HG03520 (cell line): ENCODE results near the gene RAP1GAP2.
"Not testable (repeated sequence)": the region's sequence is repeated elsewhere in the genome, so short reads cannot be mapped to it uniquely, and the experiment has no call there.

Experiments used
- ATAC-seq: cut with Tn5 transposase; IDR thresholded peaks from one replicate; pipeline ENCODE4 v1.9.1; 2021; ENCODE audit warnings: mild to moderate bottlenecking, moderate library complexity; ENCODE audit not compliant: unreplicated experiment

The RAP1GAP2 gene

DNA sequence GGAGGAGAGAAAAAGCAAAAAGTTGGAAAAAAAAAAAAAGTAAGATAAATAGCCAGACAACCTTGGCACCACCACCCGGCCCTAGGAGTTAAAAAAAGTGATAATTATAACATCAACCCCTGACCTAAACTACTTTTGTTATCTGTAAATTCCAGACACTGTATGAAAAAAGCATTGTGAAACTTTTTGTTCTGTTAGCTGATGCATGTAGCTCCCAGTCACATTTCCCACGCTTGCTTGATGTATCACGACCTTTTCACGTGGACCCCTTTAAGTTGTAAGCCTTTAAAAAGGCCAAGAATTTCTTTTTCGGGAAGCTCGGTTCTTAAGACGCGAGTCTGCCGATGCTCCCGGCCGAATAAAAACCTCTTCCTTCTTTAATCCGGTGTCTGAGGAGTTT, 10.9 kb upstream of the RAP1GAP2 start:
- ATAC-seq: not testable (repeated sequence)

DNA sequence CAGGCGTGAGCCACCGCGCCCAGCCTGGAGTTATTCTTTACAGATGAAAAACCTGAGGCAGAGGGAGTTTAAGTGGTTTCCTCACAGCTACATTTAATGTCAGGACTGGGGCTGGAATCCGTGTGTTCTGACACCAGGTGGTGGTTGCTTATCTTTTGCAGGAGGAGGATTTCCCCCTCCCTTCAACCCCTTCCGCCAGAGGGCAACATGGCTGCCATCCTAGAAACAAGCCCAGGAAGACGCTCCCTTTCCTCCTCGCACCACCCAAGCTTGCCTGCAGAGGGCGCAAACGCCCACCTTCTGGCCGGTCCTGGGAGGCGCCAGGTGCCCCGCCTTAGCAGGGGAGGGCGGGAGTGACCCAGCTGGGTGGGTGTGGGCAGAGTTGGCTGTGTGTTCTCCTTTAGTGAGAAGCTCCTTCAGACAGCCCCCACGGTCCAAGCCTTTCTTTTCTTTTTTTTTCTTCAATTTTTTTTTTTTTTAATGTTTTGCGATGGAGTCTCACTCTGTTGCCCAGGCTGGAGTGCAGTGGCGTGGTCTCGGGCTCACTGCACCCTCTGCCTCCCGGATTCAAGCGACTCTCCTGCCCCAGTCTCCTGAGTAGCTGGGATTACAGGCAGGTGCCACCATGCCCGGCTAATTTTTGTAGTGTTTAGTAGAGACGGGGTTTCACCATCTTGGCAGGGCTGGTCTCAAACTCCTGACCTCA, 9.9 kb upstream of the RAP1GAP2 start:
- peak; percentile 67 for ATAC-seq

DNA sequence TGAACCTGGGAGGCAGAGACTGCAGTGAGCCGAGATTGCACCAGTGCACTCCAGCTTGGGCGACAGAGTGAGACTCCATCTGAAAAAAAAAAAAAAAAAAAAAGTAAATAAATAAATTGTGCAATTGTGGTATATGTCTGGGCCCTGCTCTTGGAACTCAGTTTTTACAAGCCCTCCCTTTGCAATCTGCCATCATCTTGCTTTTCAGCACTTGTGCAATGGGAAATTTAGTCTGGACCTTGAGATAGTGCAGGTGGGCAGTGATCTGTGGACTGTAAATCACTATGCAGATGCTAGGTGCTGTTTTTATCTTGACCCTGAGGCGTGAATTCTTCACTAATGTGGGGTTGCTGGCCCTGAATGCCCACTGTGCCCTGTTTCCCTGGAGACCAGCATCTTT, 6.5 kb upstream of the RAP1GAP2 start:
- no peak for ATAC-seq

- ATAC-seq: no peak
Measured at GRCh38 chr17:2792366-2793169, 3.7 kb upstream of the RAP1GAP2 start.

DNA sequence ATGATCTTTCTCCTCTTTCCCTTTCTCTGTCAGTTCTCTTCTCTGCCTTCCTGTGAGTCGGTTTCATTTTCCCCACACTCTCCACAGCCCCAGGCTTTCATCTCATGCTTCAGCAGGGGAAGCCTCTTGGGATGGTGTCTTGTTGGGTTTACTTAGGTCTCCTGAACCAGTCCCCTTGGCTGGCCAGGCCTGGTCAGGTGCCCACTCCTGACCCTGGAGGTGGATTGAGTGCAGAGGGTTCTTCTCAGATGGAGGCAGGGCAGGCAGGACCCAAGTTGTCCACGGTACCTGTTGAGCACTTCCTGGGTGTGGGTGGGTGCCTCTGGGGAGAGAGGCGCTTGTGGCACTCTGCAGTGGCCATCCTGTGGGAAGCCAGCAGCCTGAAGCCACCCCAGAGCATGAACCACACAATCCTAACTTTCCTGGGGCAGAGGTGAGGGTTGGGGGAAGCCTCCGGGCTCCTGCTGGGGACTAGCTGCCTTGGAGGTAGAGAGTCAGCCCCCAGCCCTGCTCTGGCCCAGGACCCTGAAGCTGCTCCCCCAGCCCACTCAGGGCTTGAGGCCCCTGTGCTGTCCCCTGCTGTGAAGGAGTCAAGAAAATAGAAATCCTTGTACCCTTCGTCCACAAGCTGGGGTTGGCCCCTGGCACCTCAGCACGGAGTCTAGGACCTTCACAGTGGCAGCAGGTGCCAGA, 2.0 kb upstream of the RAP1GAP2 start:
- ATAC-seq: no peak

DNA sequence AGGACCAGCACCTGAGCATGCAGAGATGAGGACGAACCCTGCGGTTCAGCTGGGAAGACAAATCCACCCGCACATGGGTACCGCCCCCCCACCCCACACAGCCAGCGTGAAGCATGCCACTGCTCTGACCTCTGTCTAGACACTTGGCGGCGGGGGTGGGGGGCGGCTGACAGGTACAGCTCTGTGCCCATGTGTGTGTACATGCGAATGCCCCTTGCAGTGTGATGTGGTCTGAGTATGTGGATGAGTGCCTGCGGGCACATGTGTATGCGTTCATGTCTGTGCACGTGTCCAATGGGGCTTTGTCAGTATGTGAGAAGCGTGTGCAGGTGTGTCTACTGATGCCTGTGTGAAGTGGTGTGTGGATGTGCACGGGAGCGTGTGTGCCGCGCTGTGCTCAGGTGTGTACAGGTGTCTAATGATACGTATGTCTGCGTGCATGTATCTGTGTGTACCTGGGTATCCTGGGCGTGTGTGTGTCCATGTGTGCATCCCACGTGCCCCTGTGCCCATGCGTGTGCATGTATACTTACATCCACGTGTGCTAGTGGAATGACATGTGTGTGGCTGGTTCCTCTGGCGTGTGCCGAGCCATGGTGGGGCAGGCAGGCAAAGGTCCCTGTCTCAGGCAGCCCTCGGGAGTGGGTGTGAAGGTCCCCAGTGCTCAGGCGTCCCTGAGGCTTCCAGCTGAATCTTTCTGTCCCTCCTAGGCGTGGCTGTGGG, 636 bp upstream of the RAP1GAP2 start:
- no peak for ATAC-seq

DNA sequence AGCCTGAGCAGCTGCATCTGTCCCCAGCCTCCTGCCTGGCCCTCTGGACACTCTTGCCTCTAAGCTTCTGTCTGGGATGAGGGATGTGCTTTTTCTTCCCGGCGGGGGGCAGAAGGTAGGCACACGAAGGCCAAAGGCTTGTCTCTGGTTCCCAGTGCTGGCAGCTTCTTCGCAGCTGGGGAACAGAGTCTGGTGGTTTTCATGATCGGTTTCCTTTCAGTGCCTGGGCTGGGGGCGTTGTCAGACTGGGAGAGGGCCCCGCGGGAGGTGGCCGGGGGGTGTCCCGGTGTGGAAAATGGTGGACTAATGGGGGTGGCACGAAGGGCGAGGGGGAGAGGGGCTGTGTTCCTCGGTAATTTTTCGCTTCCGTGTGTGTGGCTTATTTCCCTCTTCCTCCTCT, 988 bp downstream of the RAP1GAP2 start:
- ATAC-seq: no peak

GRCh38 chr17:2797637-2798036, 1.4 kb downstream of the RAP1GAP2 start:
- no peak for ATAC-seq

DNA sequence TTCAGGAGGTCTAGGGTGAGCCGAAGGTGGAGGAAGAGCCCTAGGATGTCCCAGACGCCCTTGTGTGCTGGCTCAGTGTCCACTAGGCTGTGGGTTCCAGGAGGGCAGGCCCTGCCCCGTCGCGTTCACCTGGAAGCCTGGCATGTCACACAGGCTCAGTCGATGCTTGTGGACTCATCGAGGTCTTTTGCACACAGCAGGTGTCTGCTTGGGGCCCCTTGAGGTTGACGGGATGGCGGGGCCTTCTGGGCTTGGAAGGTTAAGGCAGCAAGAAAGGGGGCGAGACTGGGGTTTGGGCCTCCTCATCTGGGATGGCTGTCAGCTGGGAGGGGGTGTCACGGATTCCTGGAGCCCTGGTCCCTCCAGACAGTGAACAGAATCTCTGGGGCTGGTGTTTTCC, 1.9 kb downstream of the RAP1GAP2 start:
- no peak for ATAC-seq

- no peak for ATAC-seq
Measured at GRCh38 chr17:2798678-2799077, 2.4 kb downstream of the RAP1GAP2 start.

DNA sequence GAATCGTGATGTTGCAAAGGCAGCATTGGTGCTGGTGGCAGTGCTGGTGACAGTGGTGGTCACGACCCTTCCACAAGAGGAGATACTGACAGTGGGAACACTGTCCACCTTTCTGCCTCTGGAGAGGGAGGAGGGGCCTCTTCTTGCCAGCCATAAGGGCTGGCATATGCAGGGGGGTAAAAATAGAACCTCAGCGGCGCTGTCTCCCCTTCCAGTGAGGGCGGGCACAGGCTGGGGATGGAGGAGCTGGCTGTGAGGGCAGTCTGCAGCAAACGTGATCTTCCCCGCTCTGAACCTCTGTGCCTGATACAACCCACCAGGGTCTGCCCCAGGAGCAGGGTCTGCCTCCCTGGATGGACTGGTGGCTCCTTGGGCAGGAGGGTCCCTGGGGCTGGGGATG, 3.4 kb downstream of the RAP1GAP2 start:
- no peak for ATAC-seq

- no peak for ATAC-seq
Measured at GRCh38 chr17:2800367-2800766, 4.1 kb downstream of the RAP1GAP2 start.

DNA sequence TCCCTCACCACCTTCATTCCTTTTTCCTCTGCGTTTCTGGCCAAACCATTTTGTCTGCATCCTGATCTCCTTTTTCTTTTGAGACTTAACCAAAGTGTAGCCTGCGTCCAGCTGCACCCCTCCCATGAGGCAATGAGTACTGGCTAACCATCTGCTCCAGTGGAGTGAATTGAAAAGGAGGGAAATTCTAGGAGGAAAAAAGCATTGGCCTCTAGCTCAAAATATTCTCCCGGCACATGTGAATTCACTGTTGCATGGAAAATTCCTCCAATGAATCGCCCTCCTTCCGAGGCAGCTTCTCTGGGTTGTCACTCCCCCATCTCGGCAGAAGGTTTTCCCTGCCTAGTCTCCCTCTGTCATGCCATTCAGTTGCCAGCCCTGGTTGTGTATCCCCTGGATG, 5.6 kb downstream of the RAP1GAP2 start:
- ATAC-seq: no peak

DNA sequence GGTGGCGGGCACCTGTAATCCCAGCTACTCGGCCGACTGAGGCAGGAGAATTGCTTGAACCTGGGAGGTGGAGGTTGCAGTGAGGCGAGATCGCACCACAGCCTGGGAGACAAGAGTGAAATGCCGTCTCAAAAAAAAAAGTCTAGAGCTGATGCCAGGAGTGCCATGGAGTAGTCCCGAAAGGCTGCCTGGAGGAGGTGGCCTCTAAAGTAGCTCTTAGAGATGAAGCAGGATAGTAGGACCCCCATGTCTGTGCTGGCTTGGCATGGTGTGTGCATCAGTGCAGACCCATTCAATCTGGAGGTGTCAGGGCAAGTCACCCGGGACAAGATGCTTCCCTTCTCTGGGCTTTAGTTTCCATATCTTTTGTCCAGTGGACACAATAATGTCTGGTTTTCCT, 6.3 kb downstream of the RAP1GAP2 start:
- ATAC-seq: no peak

- no peak for ATAC-seq
Measured at GRCh38 chr17:2803386-2803785, 7.1 kb downstream of the RAP1GAP2 start.

DNA sequence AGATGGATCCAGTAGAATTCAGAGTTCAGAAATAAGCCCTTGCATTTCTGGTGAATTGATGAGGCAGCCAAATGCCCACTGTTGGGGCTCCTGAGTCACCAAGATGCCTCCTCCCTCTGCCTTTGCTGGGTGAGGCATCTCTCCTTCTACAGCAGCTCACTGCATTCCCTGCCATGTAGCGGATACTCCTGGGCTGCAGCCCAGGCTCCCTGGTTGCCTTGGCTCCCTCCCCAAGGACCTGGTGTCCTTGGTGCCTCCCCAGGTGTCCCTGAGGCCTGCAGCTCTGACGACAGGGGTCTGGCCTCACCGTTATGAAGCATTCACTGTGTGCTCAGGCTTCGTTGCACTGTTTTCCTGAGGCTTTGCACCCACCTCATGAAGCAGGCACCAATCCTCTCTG, 7.7 kb downstream of the RAP1GAP2 start:
- ATAC-seq: no peak

GRCh38 chr17:2804912-2805311, 8.7 kb downstream of the RAP1GAP2 start:
- ATAC-seq: no peak

GRCh38 chr17:2805961-2806360, 9.7 kb downstream of the RAP1GAP2 start:
- no peak for ATAC-seq

- ATAC-seq: no peak
Measured at GRCh38 chr17:2808367-2809335, 12.4 kb downstream of the RAP1GAP2 start.

DNA sequence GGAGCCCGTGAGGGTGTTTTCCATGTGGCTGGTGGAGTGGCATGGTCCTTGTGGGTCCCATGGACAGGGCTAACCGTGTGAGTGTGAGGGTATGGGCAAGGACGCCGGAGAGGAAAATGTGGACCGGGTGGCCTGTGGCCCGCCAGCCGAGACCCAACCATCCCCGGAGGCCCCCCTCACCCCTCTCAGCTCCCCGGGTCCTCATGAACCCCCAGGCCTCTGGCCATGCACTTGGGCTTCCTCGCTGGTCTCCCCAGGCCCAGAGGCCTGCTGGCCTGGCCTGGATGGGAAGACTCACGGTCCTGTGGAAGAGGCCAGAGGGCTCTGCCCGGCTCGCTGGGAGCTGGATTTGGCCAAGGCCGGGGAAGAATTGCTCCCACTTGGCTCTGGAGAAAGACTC, 13.1 kb downstream of the RAP1GAP2 start:
- no peak for ATAC-seq
